Astrocyte (in vitro differentiated cells and primary cell): ENCODE results near the gene ZNF516.

Experiments used
- EZH2 ChIP-seq: IDR thresholded peaks from 2 replicates; pipeline ENCODE4 v1.6.1; 2012; ENCODE audit warnings: mild to moderate bottlenecking, low read length, inconsistent platforms; ENCODE audit not compliant: insufficient read depth
- TF ChIP-seq, protein P1 (sequence below): IDR thresholded peaks from 2 replicates; pipeline ENCODE4 v1.5.1; 2011; ENCODE audit warnings: low read depth, mild to moderate bottlenecking, inconsistent platforms, low read length, moderate library complexity; ENCODE audit not compliant: insufficient read depth

DNA sequence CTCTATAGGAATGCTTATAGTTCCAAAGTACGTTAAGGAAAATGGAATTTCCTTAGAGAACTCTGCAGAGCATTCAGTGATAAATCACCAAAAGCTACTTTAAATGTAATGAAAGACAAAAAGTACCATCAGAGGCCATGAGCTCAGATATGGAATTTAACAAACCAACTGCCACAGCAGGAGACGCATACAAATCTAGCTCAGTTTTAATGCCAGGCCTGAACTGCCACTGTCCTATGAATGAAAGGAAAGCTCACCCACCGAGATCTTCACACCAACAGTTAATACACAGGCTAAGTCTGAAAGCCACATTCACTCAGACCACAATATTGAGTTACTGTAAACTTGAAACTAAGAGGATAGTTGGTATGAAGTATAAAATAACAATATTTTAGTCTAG, 126.8 kb downstream of the ZNF516 start:
- TF ChIP-seq, protein P1, sequence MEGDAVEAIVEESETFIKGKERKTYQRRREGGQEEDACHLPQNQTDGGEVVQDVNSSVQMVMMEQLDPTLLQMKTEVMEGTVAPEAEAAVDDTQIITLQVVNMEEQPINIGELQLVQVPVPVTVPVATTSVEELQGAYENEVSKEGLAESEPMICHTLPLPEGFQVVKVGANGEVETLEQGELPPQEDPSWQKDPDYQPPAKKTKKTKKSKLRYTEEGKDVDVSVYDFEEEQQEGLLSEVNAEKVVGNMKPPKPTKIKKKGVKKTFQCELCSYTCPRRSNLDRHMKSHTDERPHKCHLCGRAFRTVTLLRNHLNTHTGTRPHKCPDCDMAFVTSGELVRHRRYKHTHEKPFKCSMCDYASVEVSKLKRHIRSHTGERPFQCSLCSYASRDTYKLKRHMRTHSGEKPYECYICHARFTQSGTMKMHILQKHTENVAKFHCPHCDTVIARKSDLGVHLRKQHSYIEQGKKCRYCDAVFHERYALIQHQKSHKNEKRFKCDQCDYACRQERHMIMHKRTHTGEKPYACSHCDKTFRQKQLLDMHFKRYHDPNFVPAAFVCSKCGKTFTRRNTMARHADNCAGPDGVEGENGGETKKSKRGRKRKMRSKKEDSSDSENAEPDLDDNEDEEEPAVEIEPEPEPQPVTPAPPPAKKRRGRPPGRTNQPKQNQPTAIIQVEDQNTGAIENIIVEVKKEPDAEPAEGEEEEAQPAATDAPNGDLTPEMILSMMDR = no peak
- no peak for TF ChIP-seq EZH2
